GF-D8 (cell line): Measurements from ENCODE around the gene FER.
"Not testable (repeated sequence)": the region's sequence is repeated elsewhere in the genome, so short reads cannot be mapped to it uniquely, and the experiment has no call there.

Experiments
- DNase-seq: peaks from one replicate; lab custom pipeline; 2025; lab: John Stamatoyannopoulos, UW

The FER gene

DNA sequence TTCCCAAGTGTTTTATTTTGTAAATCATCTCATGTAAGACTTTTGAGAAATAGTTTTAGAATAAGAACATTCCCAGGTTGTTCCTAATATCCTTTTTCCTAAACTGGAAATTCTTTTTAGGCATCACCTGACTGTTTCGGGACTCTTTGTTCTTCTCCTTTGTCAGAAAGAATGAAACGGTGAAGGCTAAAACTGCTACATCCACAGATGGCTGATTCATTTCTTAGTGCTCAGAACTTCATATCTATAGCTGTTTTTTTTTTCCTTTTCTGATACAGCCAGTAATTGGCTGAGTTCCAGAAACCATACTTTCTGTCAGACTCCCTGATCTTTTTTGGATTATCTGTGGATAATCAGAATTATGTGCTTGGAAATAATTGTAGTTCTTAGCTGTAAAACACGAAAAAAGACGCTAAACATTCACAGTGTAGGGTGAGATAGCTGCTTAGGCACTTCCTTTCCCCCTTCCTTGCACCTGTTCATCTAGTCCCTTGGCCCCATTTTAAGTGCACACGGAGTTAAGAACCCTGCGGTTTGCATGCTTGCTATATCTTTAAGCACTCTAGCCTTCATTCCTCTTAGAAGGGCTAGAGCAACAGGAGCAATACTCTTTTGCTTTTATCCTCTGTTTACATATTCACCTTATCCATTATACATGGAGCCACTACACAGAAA is 378.2 kb downstream of the FER start:
- DNase-seq: no peak

DNA sequence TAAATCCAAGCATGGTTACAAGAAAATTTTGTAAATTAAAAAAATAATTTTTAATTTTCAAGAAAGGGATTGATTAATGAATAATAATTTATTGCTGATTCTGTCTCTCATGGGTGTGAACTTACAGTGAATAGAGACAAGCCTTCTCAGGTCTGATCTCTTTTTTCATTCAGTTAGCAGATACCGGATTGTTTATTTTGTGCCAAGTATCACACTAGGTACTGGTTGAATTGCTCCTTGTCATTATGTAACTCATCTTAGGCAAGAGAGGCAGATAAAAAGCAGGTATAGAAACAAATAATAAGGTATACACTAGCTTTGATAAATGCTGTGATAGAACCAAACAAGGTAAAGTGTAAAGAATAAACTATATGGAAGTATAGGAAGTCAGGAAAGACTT is 378.8 kb downstream of the FER start:
- no peak for DNase-seq

DNA sequence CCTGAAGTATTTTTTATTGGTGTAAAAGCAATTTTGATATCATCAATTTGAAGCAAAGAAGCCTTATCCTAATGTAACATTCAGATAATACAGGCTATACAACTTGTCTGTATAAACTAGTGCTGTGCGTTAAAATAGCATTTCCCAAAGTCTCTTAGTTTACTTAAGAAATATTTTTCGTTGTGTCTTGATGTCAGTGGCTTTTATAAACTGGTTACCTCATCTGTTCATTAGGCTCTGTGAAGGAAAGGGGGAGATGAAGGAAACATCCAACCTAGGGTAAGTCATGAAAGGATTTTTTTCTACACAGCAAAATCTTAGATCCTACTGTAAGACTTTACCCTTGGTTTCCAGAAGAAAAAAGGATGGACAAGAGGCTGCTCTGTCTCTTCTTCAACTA is 389.2 kb downstream of the FER start:
- no peak for DNase-seq

DNA sequence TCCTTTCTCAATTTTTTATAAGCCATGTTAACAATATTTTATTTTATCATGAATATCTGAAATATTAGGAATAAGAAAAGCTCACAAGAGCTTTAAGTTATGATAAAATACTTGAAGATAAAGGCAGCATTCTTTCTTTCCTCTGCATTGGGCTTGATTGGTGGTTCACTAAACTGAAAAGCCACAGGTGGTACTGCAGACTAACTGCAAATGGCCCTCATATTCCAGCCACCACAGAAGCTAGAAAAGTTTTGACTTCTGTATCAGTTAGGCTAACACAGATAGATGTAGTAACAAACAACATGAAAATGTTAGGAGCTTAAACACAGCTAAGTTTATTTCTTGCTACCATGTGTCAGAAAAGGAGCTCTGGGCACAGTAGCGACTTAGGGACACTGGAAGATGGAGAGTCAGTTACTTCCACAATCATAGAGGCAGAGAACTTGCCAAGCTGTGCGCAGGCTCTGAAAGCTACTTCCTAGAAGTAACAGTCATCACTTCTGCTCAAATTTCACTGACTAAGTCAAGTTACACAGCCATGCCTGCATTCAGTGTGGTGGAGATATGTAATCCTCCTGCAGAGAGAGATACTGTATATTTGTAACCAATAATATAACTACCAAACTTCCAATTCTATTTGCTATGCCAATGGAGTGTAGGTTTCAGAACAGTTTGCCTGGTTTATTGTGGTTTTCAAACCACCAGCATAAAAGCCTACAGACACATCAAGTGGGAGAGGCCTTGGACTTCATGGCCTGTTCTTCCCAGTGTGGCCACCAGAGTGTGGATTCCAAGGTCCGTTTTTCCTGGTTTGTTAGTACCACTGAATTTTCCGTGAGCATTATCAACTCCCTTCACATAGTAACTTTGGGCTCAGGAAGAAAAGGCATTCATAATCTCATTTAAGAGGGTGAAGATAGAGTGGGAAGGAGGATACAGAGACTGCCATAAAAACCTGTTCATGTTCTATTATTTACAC is 393.8 kb downstream of the FER start:
- no peak for DNase-seq

DNA sequence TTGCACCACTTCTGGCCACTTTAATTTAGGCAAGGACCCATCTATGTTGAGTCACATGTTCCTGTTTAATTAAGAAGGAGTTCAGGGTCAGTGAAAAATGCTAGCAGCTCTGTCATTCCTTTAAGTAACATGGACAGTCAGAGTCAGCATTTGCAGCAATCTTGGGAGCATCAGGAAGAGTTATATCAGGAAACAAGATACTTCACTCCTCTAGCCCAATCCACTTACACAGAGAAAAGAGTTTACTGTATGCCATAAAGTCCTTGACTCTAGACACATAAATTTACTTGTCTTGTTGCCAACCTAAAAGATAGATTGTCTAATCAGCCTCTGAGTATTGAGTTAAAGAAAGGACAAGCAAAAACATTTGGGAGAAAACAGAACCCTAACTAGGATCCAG is 395.3 kb downstream of the FER start:
- DNase-seq: no peak

DNA sequence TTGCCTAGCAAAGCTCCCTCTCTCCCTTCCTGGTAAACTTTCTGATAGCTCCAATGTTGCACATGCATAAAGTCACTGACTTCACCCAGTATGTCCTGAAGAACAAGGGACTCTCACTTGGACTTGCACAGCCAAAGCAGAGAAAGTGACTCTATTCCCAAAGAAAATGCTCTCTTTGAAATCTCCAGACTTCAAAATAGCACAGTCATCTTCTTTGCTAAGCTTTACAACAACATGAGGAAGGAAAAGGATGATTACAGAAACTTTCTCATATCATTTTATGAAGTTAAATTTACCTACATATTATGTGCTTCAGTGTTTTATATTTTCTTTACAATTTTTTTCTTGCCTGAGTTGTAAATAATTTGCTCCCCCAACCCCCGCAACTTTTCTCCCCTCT is 397.4 kb downstream of the FER start:
- no peak for DNase-seq

DNA sequence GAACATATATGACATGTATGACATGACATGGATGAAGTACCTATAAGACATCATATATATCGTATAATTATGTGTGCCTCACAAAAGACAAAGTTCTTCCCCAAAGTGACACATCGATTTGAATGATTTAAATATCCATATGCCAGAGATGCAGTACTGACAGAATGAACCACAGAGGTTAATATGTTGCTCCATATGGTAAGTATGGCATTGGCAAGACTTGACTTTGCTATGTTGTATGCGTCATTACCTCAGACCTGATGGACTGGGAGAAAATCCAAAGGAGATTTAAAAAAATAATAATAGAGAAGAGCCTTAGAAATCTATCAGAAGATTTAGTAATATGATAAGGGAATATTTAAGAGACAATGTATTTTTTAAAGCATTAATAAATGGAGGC is 398.9 kb downstream of the FER start:
- DNase-seq: no peak

DNA sequence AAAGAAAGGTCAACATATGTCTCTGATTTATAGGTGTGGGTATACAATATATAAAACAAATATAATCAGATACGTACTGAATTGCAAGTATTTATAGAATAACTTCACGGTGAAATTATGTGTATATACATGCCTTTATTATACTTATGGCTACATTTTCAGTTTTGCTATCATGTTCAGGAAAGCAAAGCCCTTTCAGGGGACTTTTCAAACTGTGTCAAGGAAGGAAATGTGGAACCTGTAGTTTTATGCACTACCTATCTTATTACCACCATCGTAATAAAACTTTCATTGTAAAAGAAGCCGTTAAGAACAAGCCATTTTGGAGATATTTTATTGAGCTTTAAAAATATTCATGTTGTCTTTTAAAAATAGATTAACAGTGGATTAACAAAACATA is 404.9 kb downstream of the FER start:
- DNase-seq: no peak

DNA sequence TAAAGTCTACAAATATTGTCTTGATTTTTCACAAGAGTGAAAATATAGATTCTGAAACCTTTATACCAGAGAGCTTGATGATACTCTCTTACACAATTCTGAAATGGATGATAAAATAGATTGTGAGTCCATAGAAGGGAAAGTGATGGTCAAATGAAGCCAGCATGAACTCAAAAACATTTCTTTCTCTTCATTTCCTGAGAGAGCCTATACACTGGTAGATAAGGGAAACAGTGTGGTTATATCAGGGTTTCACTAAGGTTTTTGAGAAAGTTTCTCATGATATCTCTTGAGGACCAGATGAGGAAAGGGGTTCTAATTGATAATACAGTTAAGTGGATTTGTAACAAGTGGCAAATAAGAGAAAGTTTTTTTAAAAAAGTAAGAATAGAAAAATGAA is 407.9 kb downstream of the FER start:
- no peak for DNase-seq

DNA sequence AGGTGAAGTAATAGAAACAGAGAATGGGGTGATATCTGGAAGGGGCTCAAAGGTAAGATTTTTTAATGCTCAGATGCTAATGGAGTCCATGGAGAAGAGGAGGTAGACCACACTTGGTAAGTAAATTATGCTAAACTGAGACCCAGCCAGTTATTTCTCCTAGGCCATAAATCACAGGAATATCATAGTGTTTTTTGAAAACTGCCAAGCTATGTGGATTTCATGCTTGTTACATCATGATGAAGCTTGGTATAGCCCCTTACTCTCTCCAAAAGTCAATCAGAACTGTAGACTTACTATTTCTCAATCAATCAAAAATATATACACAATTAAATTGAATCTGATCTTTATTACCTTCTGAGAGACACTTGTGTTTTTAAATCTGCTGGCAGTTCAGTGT is 409.2 kb downstream of the FER start:
- no peak for DNase-seq

DNA sequence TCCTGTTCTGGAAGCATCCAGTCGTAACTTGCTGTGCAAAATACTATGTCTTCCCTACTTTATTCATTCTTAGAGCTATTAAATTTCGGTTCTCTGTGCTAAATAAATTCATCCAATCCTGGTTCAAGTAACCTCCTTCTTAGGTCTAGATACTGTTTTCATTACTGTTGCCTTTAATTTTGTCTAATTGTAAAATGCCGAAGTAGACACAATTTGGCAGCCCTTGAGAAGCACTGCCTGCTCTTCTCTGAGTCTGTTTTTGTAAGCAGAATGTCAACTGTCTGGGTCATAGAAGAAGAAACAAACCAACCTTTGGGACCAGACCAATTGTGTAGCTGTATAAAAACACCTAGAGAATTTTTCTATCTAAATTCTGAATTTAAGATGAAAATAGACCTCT is 412.8 kb downstream of the FER start:
- DNase-seq: no peak

DNA sequence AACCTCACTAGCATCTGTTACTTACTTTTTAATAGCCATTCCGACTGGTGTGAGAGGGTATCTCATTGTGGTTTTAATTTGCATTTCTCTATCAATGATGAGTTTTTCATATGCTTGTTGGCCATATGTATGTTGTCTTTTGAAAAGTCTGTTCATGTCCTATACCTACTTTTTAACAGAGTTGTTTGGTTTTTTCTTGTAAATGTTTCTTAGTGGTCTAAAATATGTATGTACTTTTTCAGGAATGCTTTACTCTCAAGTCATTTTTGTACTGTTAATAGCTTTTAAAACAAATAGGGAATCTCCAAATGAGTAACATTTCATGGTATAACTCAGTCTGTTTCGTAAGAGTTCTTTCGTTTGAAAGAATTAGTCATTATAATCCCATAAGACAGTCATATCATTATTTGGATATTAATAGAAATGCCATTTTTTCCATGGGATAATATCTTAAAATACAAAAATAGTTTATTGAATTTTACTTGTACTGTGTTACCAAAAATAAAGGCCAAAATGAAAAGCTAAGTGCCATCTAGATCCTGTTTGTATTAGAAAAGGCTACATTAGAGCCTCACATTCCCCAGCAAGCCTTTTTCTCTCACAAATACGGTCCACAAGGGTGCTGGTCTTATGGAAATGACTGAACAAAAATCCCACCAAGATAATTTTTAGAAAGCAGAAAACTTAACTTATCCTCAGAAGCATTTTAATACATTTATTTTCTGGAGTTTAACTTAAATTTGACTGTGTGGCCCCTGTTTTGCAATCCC is 414.4 kb downstream of the FER start:
- no peak for DNase-seq

DNA sequence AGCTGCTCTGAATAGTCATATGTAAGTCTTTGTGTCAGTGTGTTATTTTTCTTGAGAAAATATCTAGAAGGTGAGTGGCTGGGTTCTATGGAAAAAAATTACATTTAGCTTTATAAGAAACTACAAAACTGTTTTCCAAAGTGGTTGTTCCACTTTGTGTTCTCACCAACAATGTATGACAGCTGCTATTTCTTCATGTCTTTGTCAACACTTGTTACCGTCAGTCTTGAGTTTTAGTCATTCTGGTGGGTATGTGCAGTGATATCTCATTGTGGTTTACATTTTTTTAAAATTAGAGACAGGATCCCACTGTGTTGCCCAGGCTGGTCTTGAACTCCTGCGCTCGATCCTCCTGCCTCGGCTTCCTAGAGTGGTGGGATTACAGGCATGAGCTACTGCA is 415.6 kb downstream of the FER start:
- no peak for DNase-seq

DNA sequence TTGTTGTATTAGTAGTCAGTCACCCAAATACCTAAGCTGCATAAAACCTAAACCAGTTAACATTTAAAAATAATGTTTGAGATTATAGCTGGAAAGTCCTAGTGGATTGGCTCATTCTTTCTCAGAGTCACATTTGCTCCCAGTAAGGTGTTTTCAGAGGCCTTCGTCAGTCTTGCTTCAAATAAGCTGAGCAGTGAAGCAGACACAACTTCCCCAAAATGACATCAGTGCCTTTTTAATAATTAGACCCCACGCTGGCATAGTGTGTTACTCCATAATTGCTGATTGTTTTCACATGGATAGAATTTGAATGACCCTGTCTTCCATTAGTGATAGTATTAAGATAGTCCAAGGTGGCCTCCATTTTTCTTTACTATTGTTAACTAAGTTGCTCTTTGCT is 416.3 kb downstream of the FER start:
- no peak for DNase-seq

DNA sequence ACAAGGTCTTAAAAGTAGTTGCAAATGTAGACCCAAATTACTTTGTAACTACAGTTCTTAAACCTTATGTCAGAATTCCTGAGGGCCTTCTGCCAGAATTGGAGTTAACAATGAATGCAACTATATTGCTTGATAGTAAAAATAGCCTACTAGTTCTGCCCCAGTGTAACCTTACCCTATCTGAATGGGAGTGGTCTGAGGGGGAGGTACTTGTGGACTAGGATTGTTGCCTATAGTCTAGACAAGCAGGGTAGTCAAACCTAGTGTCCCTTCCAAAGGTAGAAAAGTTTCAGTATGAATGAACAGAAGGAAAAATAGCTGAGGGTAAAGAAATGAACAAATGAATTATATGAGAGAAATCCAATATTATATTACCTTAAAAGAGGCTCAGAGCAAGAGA is 419.9 kb downstream of the FER start:
- no peak for DNase-seq

DNA sequence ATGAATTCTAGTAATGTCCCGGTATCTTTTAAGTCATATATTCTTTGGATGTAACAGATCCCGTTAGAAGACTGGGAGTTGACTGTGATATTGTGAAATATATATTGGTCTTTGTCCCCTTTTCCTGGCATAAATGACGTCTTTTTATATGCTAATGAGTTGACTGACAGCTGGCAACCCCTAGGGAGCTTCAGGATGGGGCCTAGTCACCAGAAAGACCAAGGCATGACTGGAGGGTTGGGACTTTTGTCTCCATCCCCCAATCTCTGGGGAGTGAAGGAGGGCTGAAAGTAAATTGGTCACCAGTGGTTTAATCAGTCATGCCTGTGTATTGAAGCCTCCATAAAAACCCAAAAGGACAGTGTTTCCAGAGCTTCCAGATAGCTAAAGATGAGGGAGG is 420.5 kb downstream of the FER start:
- no peak for DNase-seq

DNA sequence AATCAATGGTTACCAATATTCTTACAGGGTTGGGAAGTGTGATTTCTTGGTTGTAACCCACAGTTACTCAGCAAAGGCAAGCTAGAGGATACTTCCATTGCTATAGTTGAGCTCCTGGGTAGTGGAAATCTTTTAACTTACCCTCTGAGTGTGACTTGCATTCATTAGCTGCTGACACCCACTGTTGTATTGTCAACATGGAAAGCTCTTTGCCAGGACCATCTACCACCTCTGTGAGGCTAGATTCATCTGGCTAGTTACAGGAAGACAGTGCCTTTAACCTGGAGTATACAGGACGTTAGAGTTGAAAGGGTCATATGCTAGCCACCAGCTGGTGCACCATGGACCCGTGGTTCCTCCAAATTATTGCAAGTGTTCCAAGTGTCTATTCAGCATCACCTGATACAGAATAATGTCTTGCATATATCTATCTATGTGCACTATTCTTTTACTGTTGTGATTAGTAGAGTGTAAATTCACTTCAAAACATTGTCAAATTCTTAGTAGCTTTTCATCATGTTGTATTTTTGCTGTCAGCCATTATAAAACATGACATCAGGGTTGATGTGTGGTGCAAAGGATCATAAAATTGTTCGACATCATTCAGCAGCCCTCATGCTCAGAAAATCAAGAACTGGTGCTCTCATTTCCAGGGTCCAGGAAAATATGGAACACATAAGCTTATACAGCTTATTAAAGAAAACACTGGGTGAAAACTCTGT is 423.1 kb downstream of the FER start:
- DNase-seq: no peak

DNA sequence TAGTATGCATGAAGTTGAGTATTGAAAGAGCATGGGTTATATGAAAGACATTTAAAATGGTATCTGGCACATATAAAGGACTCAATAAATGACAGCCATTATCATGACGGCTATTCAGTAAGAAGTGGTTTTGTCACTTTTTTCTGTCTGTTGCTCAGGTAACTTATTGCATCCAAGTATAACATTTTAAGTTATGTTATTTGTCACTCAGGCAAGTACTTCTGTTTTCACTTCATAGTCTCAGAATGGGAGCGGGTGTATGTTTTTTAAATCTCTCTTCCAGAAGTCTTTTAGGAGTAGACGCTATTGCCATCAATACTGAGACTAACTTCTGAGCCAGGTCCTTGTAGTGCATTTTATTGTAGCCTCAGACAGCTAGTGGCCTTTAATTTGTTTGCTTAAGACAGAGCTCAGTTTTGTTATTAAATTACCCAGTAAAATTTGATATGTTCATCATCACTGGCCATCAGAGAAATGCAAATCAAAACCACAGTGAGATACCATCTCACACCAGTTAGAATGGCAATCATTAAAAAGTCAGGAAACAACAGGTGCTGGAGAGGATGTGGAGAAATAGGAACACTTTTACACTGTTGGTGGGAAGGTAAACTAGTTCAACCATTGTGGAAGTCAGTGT is 423.9 kb downstream of the FER start:
- DNase-seq: not testable (repeated sequence)

DNA sequence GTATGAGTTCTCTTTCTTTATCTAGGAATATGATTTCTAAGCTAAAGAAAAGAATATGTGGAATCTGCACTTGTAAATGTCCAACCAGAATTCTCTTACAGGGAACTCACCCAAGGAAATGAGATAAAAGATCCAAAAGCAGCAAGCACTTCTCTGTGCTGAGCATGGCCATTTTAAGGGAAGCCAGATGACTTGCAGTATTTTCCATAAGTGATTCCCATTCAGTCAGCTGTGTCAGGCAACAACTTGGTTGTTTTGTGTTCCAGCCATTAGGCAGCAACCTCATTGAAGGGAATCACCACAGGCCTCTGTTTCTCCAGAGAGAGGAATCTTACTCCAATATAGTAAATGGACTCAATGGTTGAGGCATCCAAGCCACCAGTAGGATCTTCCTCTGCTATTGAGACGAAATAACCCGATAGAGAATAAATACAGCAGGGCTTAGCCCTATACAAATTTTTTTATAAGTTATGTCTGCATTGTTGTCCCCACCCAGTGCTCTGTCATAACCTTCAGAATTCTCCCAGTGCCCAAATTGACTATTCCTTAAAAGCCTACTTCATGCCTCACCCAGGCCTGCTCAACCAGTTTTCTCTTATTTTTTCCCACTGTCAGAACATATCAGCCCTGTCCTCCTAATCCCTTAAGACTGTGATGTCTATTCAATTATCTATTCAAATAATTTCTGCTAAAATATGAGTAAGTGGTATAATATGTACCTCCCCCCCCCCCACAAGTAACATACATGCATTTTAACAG is 425.5 kb downstream of the FER start:
- no peak for DNase-seq

DNA sequence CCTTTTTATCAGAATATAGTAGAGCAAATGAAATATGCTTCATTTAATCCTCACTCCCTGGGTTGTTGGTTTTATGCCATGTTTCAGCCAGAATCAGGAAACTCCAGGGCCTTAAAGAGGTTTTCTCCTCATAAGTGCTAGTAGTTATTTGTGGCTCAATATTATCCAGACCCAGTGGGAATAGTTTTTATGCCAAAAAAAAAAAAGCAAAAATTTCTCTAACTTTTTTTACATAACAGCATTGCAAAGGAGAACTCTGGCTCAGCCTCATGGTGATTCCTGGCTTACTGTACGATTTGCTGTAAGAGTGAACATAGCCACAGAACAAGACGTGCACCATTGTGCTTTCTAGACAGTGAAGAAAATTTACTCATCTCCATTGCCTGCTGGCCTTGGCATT is 429.5 kb downstream of the FER start:
- DNase-seq: no peak

DNA sequence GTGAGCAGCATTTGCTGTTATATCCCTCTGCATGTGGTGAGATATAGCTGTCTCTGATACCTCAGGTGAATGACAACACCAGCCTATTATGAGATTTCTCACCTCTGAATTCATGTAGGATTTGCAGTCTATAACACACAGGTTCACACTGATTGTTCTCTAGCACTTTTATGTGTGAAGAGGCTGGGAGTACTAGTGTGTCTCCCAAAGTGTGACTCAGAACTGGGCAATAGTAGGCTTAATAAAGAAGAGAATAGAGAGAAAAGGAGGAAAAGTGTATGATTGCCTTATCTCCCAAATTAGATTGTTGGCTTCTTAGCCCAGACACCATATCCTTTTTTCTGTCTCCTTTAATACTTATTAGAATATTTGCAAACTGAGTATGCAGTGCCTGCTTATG is 430.1 kb downstream of the FER start:
- DNase-seq: no peak
